Measurements from ENCODE around the gene PRKRA. TPM values are rescaled to one million over a fixed set of nuclear protein-coding genes. Genes with fewer than 3 reads are reported as not detected.

Gene PRKRA
- total RNA-seq, 4 donors from 2014 or later, result 35.6 to 317 (median 56.9) TPM

- Histone ChIP-seq H3K4me1 (no peaks in the 10 kb centered on the region), H3K27me3 (no peaks in the 10 kb centered on the region)
- in situ Hi-C loops (cut with MboI; ENCODE audit: low pct_ligation_motif_present in 1 of 4, low pct_unique_long_range_greater_than_20kb in 1 of 4, low sequenced_read_pairs in 3 of 4), result no loop called here
Measured at GRCh38 chr2:178392215-178392614, 58.8 kb downstream of the PRKRA start.

GRCh38 chr2:178391701-178392100, 59.3 kb downstream of the PRKRA start:
- H3K4me1 ChIP-seq, result no peaks in the 10 kb centered on the region
- intact Hi-C loops (cut with DNase I; ENCODE audit: low total_unique reads) (no loop called here), in situ Hi-C loops (cut with MboI; ENCODE audit: low pct_ligation_motif_present in 1 of 4, low pct_unique_long_range_greater_than_20kb in 1 of 4, low sequenced_read_pairs in 3 of 4) (no loop called here)
- TF ChIP-seq EP300 (IDR thresholded peaks at IDR 0.05; ENCODE audit: low read depth) (no peak), POLR2AphosphoS5 (IDR thresholded peaks at IDR 0.05) (no peak), CTCF (IDR thresholded peaks at IDR 0.05) (no peak), POLR2A (IDR thresholded peaks at IDR 0.05) (no peak)
- no peak overlapping the region for H3K4me3 ChIP-seq
- WGBS, 2 donors (ENCODE audit: low coverage in 1 of 2), result 91 to 93% methylated on average over 3 to 4 of the region's 4 CpGs
- H3K9me3 ChIP-seq, result no peaks in the 10 kb centered on the region
- no peaks in the 10 kb centered on the region for H3K36me3 ChIP-seq
- H3K27me3 ChIP-seq, result no peaks in the 10 kb centered on the region
- no peak overlapping the region for H3K27ac ChIP-seq
- DNase-seq, result no peak

More at GRCh38 chr2:178392215-178392614, 58.8 kb downstream of the PRKRA start:
- DNase-seq, result no peak
- TF ChIP-seq EP300 (IDR thresholded peaks at IDR 0.05; ENCODE audit: low read depth) (no peak), POLR2A (IDR thresholded peaks at IDR 0.05) (no peak), POLR2AphosphoS5 (IDR thresholded peaks at IDR 0.05) (no peak), CTCF (IDR thresholded peaks at IDR 0.05) (no peak)
- Histone ChIP-seq H3K27ac (no peak overlapping the region), H3K4me3 (no peak overlapping the region), H3K9me3 (no peaks in the 10 kb centered on the region), H3K36me3 (no peaks in the 10 kb centered on the region)
- intact Hi-C loops (cut with DNase I; ENCODE audit: low total_unique reads), result no loop called here
- 83% methylated on average over 3 of the region's 3 CpGs; no CpG with 5 or more reads in 1 of the 2 donors for WGBS, 2 donors (ENCODE audit: low coverage in 1 of 2)

GRCh38 chr2:178388287-178388686, 62.7 kb downstream of the PRKRA start:
- no peak overlapping the region for H3K4me3 ChIP-seq
- H3K36me3 ChIP-seq, result no peaks in the 10 kb centered on the region
- H3K27ac ChIP-seq, result no peak overlapping the region
- no peak for DNase-seq
- intact Hi-C loops (cut with DNase I; ENCODE audit: low total_unique reads) (no loop called here), in situ Hi-C loops (cut with MboI; ENCODE audit: low pct_ligation_motif_present in 1 of 4, low pct_unique_long_range_greater_than_20kb in 1 of 4, low sequenced_read_pairs in 3 of 4) (no loop called here)
- H3K4me1 ChIP-seq, result no peaks in the 10 kb centered on the region
- 90 to 92% methylated on average over 2 to 7 of the region's 7 CpGs for WGBS, 2 donors (ENCODE audit: low coverage in 1 of 2)
- H3K9me3 ChIP-seq, result no peaks in the 10 kb centered on the region
- TF ChIP-seq POLR2A (IDR thresholded peaks at IDR 0.05) (no peak), POLR2AphosphoS5 (IDR thresholded peaks at IDR 0.05) (no peak), EP300 (IDR thresholded peaks at IDR 0.05; ENCODE audit: low read depth) (no peak), CTCF (IDR thresholded peaks at IDR 0.05) (no peak)
- H3K27me3 ChIP-seq, result no peaks in the 10 kb centered on the region

DNA sequence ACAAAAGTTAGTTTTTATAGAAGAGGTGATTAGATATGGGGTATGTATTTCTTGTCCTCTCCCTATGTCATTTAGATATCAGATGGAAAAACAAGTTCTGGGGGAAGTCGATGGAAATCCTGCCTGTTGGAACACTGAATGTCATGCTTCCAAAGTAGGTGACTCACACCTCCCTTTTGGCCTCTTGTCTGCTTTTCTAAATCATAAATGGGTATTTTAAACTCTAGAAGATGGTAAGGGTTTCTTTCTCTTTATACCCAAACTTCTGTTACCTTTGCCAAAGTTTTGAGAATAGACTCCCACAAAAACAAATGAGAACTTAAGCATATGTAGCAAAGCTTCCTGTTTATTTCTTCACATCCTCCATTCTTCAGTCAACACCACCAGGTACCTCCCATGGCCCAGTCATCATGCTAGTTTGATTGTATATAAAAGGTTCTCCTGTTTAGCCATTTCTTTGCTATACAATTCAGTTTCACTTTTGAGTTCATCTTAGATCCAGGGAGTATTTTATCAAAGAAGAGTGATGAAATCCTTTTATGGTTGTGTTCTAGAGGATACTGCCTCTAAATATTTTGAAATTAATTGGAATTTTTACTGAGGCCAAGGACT, 63.9 kb downstream of the PRKRA start:
- 58 to 75% methylated on average over 1 of the region's 1 CpG for WGBS, 2 donors (ENCODE audit: low coverage in 1 of 2)
- H3K9me3 ChIP-seq, result no peaks in the 10 kb centered on the region
- in situ Hi-C loops (cut with MboI; ENCODE audit: low pct_ligation_motif_present in 1 of 4, low pct_unique_long_range_greater_than_20kb in 1 of 4, low sequenced_read_pairs in 3 of 4) (no loop called here), intact Hi-C loops (cut with DNase I; ENCODE audit: low total_unique reads) (no loop called here)
- no peak for DNase-seq
- H3K4me3 ChIP-seq, result no peak overlapping the region
- H3K27ac ChIP-seq, result no peak overlapping the region
- no peaks in the 10 kb centered on the region for H3K36me3 ChIP-seq
- TF ChIP-seq CTCF (IDR thresholded peaks at IDR 0.05) (no peak), EP300 (IDR thresholded peaks at IDR 0.05; ENCODE audit: low read depth) (no peak), POLR2AphosphoS5 (IDR thresholded peaks at IDR 0.05) (no peak), POLR2A (IDR thresholded peaks at IDR 0.05) (no peak)
- no peaks in the 10 kb centered on the region for H3K4me1 ChIP-seq
- no peaks in the 10 kb centered on the region for H3K27me3 ChIP-seq
